Fibroblast of lung (primary cell): ENCODE results near the gene ZNF598.

Experiments used
- EZH2 ChIP-seq: IDR thresholded peaks from 2 replicates; pipeline ENCODE4 v1.5.1; 2012; ENCODE audit warnings: low read length, control low read depth, mild to moderate bottlenecking; ENCODE audit errors: missing control alignments
- TF ChIP-seq, protein P1 (sequence below), 2 donors: IDR thresholded peaks in 1 of 2; conservative IDR thresholded peaks in 1 of 2; 1 replicate in 1 of 2; 2 replicates in 1 of 2; pipeline ENCODE4 v1.5.1; 2011 to 2012; ENCODE audit warnings: low read length in 2 of 2, control low read depth in 1 of 2, inconsistent platforms in 1 of 2, low read depth in 1 of 2, mild to moderate bottlenecking in 1 of 2

GRCh38 chr16:2022723-2023091 lies 13.1 kb upstream of the ZNF598 start:
- TF ChIP-seq, protein P1, sequence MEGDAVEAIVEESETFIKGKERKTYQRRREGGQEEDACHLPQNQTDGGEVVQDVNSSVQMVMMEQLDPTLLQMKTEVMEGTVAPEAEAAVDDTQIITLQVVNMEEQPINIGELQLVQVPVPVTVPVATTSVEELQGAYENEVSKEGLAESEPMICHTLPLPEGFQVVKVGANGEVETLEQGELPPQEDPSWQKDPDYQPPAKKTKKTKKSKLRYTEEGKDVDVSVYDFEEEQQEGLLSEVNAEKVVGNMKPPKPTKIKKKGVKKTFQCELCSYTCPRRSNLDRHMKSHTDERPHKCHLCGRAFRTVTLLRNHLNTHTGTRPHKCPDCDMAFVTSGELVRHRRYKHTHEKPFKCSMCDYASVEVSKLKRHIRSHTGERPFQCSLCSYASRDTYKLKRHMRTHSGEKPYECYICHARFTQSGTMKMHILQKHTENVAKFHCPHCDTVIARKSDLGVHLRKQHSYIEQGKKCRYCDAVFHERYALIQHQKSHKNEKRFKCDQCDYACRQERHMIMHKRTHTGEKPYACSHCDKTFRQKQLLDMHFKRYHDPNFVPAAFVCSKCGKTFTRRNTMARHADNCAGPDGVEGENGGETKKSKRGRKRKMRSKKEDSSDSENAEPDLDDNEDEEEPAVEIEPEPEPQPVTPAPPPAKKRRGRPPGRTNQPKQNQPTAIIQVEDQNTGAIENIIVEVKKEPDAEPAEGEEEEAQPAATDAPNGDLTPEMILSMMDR (conservative IDR thresholded peaks at IDR 0.05 in 1 of 2, IDR thresholded peaks at IDR 0.05 in 1 of 2; ENCODE audit: low read depth in 1 of 2, low read length in 2 of 2): no peak
- no peak for TF ChIP-seq EZH2
